ENCODE measurements around the gene UBL3.

The UBL3 gene

GRCh38 chr13:29830000-29830399, 20.4 kb downstream of the UBL3 start:
- DNase-seq (ENCODE audit: insufficient read length, low spot score) (no peak), FAIRE-seq (no peak)
- TF ChIP-seq SPI1 (IDR thresholded peaks at IDR 0.05; ENCODE audit: low read depth, low read length): no peak
- TF ChIP-seq PAX5 (IDR thresholded peaks at IDR 0.05; ENCODE audit: insufficient read depth, low read length, severe bottlenecking): no peak
- TF ChIP-seq POLR2AphosphoS5 (IDR thresholded peaks at IDR 0.05; ENCODE audit: low read depth, low read length): no peak
- TF ChIP-seq POLR2A (IDR thresholded peaks at IDR 0.05; ENCODE audit: low read depth, low read length): no peak
- TF ChIP-seq TAF1 (IDR thresholded peaks at IDR 0.05; ENCODE audit: low read depth, low read length): no peak
- no peak for TF ChIP-seq POU2F2 (IDR thresholded peaks at IDR 0.05; ENCODE audit: low read depth, low read length)

GRCh38 chr13:29819143-29819542, 31.3 kb downstream of the UBL3 start:
- TF ChIP-seq PAX5 (IDR thresholded peaks at IDR 0.05; ENCODE audit: insufficient read depth, low read length, severe bottlenecking): no peak
- no peak for TF ChIP-seq POU2F2 (IDR thresholded peaks at IDR 0.05; ENCODE audit: low read depth, low read length)
- TF ChIP-seq TAF1 (IDR thresholded peaks at IDR 0.05; ENCODE audit: low read depth, low read length): no peak
- no peak for TF ChIP-seq SPI1 (IDR thresholded peaks at IDR 0.05; ENCODE audit: low read depth, low read length)
- FAIRE-seq (peak; percentile 70), DNase-seq (ENCODE audit: insufficient read length, low spot score) (no peak)

- TF ChIP-seq SPI1 (IDR thresholded peaks at IDR 0.05; ENCODE audit: low read depth, low read length) (peak; percentile 64), POU2F2 (IDR thresholded peaks at IDR 0.05; ENCODE audit: low read depth, low read length) (no peak)
- DNase-seq (ENCODE audit: insufficient read length, low spot score) (no peak), FAIRE-seq (peak; percentile 83)
Measured at GRCh38 chr13:29817604-29818378, 32.6 kb downstream of the UBL3 start.

- TF ChIP-seq POLR2A (IDR thresholded peaks at IDR 0.05; ENCODE audit: low read depth, low read length): no peak
- no peak for TF ChIP-seq SPI1 (IDR thresholded peaks at IDR 0.05; ENCODE audit: low read depth, low read length)
- TF ChIP-seq POU2F2 (IDR thresholded peaks at IDR 0.05; ENCODE audit: low read depth, low read length): no peak
- no peak for TF ChIP-seq PAX5 (IDR thresholded peaks at IDR 0.05; ENCODE audit: insufficient read depth, low read length, severe bottlenecking)
- TF ChIP-seq POLR2AphosphoS5 (IDR thresholded peaks at IDR 0.05; ENCODE audit: low read depth, low read length): no peak
- TF ChIP-seq TAF1 (IDR thresholded peaks at IDR 0.05; ENCODE audit: low read depth, low read length): no peak
- DNase-seq (ENCODE audit: insufficient read length, low spot score) (no peak), FAIRE-seq (peak; percentile 74)
Measured at GRCh38 chr13:29816715-29817114, 33.7 kb downstream of the UBL3 start.

GRCh38 chr13:29815336-29815735, 35.1 kb downstream of the UBL3 start:
- TF ChIP-seq TAF1 (IDR thresholded peaks at IDR 0.05; ENCODE audit: low read depth, low read length): no peak
- no peak for TF ChIP-seq POLR2A (IDR thresholded peaks at IDR 0.05; ENCODE audit: low read depth, low read length)
- TF ChIP-seq POLR2AphosphoS5 (IDR thresholded peaks at IDR 0.05; ENCODE audit: low read depth, low read length): no peak
- no peak for TF ChIP-seq PAX5 (IDR thresholded peaks at IDR 0.05; ENCODE audit: insufficient read depth, low read length, severe bottlenecking)
- TF ChIP-seq POU2F2 (IDR thresholded peaks at IDR 0.05; ENCODE audit: low read depth, low read length): no peak
- no peak for TF ChIP-seq SPI1 (IDR thresholded peaks at IDR 0.05; ENCODE audit: low read depth, low read length)
- no peak for FAIRE-seq

GRCh38 chr13:29810898-29811297, 39.5 kb downstream of the UBL3 start:
- TF ChIP-seq POLR2AphosphoS5 (IDR thresholded peaks at IDR 0.05; ENCODE audit: low read depth, low read length) (no peak), POLR2A (IDR thresholded peaks at IDR 0.05; ENCODE audit: low read depth, low read length) (no peak), SPI1 (IDR thresholded peaks at IDR 0.05; ENCODE audit: low read depth, low read length) (no peak), POU2F2 (IDR thresholded peaks at IDR 0.05; ENCODE audit: low read depth, low read length) (no peak)
- DNase-seq (ENCODE audit: insufficient read length, low spot score): no peak
- no peak for FAIRE-seq

More at GRCh38 chr13:29815336-29815735, 35.1 kb downstream of the UBL3 start:
- DNase-seq (ENCODE audit: insufficient read length, low spot score): no peak

DNA sequence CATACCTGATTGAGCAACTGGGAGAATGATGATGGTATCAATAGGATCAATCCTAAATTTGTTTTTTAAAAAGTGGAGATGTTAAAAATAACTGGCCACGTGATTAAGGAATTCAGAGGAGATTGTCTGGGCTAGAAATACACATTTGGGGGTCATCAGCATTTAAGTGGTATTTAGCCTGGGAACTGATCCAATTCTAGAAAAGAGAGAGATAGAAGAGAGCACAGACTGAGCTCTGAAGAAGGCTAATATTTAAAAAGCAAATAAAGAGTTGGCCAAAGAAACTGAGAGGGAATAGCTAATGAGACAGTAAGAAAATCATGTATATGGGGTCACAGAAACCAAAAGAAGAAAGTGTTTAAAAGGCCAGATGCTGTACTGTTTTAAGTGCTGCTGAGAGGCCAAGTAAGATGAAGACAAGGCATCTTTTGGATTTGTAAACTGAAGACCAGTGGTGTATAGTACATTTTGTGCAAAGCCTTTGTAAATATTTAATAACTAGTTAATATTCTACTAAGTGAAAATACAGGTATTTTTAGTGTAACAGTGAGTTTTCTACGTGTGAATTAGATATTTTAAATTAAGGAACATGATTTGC, 40.2 kb downstream of the UBL3 start:
- DNase-seq (ENCODE audit: insufficient read length, low spot score) (no peak), FAIRE-seq (no peak)
- TF ChIP-seq POLR2AphosphoS5 (IDR thresholded peaks at IDR 0.05; ENCODE audit: low read depth, low read length) (no peak), POLR2A (IDR thresholded peaks at IDR 0.05; ENCODE audit: low read depth, low read length) (no peak), SPI1 (IDR thresholded peaks at IDR 0.05; ENCODE audit: low read depth, low read length) (no peak), POU2F2 (IDR thresholded peaks at IDR 0.05; ENCODE audit: low read depth, low read length) (no peak)

- FAIRE-seq (peak; percentile 16), DNase-seq (ENCODE audit: insufficient read length, low spot score) (no peak)
- TF ChIP-seq POLR2AphosphoS5 (IDR thresholded peaks at IDR 0.05; ENCODE audit: low read depth, low read length) (no peak), TAF1 (IDR thresholded peaks at IDR 0.05; ENCODE audit: low read depth, low read length) (no peak), SPI1 (IDR thresholded peaks at IDR 0.05; ENCODE audit: low read depth, low read length) (no peak), POU2F2 (IDR thresholded peaks at IDR 0.05; ENCODE audit: low read depth, low read length) (no peak), POLR2A (IDR thresholded peaks at IDR 0.05; ENCODE audit: low read depth, low read length) (no peak), PAX5 (IDR thresholded peaks at IDR 0.05; ENCODE audit: insufficient read depth, low read length, severe bottlenecking) (no peak)
Measured at GRCh38 chr13:29808264-29808663, 42.2 kb downstream of the UBL3 start.

- FAIRE-seq: no peak
- no peak for TF ChIP-seq POLR2A (IDR thresholded peaks at IDR 0.05; ENCODE audit: low read depth, low read length)
- TF ChIP-seq TAF1 (IDR thresholded peaks at IDR 0.05; ENCODE audit: low read depth, low read length): no peak
- no peak for TF ChIP-seq POLR2AphosphoS5 (IDR thresholded peaks at IDR 0.05; ENCODE audit: low read depth, low read length)
- DNase-seq (ENCODE audit: insufficient read length, low spot score): no peak
Measured at GRCh38 chr13:29805994-29806979, 44.1 kb downstream of the UBL3 start.

All from GM12891 (cell line).